DMS 273 (cell line): ENCODE data around the gene MORF4L2.
"Not testable (repeated sequence)": the region's sequence is repeated elsewhere in the genome, so short reads cannot be mapped to it uniquely, and the experiment has no call there.

ENCODE experiments used
- DNase-seq: peaks from one replicate; lab custom pipeline; 2025; ENCODE audit not compliant: unreplicated experiment; lab: John Stamatoyannopoulos, UW

Gene MORF4L2

DNA sequence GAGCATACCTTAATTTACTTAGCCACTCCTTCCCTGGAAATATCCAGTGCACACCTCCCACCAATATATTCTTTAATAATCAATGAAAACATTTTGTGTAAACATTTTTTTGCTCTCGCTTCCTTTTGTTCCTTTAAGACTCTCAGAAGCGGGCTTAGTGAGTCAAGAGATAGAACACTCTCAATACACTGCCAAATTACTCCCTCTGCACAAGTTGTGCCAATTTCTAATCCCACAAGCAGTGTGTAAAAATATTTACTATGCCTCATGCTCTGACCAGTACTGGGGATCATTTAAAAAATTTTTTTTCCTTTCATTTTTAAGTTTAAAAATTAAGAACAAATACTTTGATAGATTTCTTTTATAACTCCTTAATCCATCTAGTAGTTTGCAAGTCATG lies 5.1 kb downstream of the MORF4L2 start:
- DNase-seq = no peak

GRCh38 chrX:103678199-103678993 lies 8.1 kb downstream of the MORF4L2 start:
- no peak for DNase-seq

GRCh38 chrX:103674531-103675454 lies 11.7 kb downstream of the MORF4L2 start:
- no peak for DNase-seq

- no peak for DNase-seq
Observed at GRCh38 chrX:103669745-103670144, 16.8 kb downstream of the MORF4L2 start.

DNA sequence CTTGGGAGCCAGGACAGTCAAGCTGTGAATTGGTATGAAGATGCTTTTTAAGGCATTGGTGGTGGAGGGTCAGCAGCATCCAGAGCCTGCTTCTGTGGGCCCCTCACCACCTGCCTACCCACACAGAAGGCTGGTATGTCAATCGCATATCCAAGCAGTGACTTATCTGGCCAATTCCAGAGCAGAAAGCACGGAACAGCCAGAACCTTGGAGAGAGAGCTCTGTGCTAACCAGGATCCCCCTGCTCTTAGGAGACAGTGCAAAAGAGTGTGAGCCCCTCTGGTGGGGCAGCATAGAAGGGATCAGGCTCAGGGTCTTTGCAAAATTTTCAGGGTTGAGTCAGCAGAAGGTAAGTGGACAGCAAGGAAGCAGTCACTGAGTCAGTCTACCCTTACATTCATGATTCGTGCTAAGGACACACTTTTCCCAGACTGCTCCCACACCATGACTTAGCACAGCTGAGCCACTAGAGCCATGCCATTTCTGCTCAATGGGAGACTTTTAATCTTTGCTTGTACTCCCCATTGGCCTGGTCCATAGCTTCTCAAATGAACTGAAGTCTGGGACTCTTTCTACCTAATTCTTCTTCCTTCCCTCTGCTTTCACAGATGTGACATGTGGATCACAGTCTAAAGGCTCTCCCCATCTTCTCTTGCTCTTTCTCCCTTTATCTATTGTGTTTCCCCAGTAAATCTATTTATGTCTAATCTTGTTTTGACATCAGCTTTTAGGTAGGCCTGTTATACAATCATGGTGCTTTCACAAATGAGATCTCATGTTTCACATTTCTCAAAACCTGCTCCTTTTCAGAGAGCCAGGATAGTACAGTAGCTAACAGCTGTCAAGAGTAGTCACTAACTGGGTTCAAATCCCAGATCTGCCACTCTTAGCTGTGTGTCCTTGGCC lies 20.0 kb downstream of the MORF4L2 start:
- DNase-seq = no peak

- no peak for DNase-seq
Observed at GRCh38 chrX:103663981-103664762, 22.3 kb downstream of the MORF4L2 start.

- DNase-seq = not testable (repeated sequence)
Observed at GRCh38 chrX:103659460-103659859, 27.0 kb downstream of the MORF4L2 start.

DNA sequence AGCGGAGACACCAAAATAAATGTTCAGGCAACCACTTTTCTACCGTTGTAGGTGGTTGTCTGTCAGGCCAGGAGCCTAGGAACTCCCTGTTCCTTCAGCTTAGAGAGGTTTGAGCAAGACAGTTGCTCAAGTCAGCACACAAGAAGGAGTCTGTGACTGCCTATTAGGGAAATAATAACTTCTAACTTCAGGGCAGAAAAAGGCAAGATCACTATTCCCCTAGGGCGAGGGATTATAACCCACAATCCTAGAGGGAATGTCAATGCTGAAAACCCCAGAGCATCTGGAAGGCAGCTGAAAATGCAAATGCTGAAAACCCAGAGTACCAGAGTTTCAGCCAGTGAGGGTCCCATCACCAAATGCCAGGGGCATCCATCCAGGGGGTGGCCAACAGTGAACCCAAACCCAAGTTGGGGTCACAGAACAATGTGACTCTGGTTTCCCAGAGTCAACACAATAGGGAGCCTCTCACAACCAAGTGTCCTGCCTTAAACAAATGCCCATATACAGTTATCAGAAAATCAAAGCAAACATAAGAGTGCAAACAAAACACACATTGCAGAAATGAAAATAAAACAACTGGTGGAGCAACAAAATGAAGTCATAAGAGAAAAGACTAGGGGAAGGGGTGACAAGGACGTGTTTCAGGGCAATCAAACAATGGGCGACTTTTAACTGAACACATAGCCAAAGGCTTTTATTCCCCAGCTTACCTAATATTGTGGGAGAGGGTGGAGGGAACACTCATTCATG lies 27.6 kb downstream of the MORF4L2 start:
- DNase-seq = no peak

DNA sequence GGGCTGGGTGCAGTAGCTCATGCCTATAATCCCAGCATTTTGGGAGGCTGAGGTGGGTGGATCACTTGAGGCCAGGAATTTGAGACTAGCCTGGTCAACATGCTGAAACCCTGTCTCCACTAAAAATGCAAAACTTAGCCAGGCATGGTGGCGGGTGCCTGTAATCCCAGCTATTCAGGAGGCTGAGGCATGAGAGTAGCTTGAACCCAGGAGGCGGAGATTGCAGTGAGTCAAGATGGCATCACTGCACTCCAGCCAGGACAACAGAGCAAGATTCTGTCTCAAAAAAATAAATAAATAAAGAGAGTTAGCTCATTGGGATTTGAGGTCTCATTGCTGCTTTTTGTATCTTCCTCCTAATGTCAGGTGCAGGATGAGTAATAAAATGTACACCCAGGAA lies 29.4 kb downstream of the MORF4L2 start:
- not testable (repeated sequence) for DNase-seq

- DNase-seq = no peak
Observed at GRCh38 chrX:103656617-103657016, 29.9 kb downstream of the MORF4L2 start.

GRCh38 chrX:103655230-103656000 lies 31.1 kb downstream of the MORF4L2 start:
- not testable (repeated sequence) for DNase-seq

DNA sequence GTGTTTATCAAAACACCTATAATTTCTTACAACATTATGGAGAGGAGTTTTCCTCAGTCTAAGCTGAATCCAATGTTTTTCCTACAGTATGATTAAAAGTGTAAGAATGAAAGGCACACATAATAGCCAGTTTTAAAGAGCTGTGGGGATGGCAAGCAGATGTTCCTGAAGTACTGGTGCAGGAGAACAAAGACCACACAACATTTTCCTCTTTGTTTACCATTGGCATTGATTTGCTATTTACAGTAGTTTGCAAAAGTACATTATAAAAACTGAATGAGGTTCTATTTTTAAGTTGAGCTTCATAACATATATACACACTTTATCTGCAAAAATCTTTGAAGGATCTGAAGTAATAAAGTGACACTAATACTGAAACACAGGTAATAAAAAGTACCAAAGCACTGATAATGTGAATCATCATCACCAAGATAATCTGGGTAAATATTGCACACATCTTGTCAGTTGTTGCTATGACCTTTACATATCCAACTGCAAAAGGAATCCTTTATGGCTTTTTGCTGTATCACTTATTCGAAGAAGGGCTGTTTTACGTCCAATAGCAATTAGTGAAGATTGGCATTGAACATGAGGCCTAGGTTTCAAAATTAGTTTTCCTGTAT lies 35.2 kb downstream of the MORF4L2 start:
- no peak for DNase-seq

- no peak for DNase-seq
Observed at GRCh38 chrX:103647630-103648029, 38.9 kb downstream of the MORF4L2 start.

- DNase-seq = no peak
Observed at GRCh38 chrX:103644125-103644524, 42.4 kb downstream of the MORF4L2 start.

DNA sequence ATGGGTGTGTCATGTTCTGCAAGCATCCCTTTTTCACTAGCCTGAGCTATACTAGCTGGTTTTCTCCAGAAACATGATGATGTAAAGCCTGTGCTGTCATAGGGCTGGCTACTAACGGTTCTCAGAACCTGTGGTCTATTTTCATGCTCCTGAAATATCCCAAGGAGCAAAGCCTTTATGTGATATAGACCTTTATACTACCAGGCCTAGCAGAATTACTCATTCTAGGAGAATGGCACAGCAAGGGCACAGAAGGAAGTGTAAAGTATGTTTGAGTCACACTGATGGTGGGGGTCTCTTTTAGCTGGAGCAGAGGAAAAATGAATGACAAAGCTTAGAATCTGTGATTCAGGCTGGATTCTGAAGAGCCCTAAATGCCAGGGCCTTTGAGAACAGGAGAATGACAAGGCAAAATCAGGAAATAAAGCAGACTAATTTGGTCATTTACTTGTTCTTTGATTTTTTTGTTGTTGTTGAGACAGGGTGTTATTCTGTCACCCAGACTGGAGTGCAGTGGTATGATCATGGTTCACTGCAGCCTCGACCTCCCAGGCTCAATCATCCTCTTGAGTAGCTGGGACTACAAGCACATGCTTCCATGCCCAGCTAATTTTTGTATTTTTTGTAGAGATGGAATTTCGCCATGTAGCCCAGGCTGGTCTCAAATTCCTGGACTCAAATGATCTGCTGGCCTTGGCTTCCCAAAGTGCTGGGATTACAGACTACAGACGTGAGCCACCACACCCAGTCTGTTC lies 45.9 kb downstream of the MORF4L2 start:
- no peak for DNase-seq

DNA sequence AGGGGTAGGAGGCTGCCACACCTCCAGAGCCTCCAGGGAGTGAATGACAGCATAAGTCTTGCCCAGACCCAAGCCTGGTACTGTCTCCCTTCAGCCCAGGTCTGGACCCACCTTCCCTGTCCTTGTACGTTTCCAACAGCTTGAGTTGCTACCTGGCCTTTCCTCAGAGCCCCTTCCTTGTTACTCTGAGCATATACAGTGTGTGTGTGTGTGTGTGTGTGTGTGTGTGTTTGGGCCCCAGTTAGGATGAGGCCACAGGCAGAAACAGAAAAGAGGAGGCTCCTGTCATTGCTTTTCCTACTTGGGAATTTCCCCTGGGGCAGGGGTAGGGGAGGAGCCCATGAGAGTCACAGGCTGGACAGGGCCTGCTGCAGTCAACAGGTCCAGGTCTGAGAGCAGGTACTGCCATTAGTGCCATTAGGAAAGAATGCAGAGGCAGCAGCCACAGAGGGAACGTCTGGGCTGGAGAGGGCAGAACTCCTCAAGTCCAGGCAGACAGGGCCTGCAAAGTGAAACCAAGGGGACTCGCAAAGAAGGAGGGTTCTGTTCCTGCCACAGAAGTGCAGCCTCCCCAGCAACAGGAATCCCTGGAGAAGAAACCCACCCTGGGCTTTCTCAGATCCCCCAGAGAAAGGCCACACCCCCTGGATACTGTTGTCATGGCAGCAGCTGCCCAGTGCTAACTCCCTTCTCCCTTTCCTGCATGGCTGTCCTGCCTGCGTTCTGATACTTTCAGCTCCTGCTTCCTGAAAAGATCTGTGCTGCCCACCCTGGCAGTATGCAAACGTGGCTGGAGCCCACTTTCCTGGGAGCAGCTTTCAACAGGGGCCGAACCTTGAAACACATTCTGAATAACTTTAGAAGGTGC lies 47.8 kb downstream of the MORF4L2 start:
- DNase-seq = peak; percentile 67
